OCI-LY3 (cell line): ENCODE measurements around the gene CHKA.

Source experiments
- CTCF ChIP-seq: fragments of 200-600, 300-600 bp; sonication (generic); IDR thresholded peaks from 2 replicates; pipeline ENCODE4 v1.5.1; 2014; ENCODE audit warnings: antibody characterized with exemption, low read length, low read depth
- EZH2phosphoT487 ChIP-seq: fragments of 200-600 bp; shearing (Covaris generic); IDR thresholded peaks from 2 replicates; pipeline ENCODE4 v1.6.1; 2018; ENCODE audit warnings: antibody characterized with exemption, mixed run types, low read depth

- TF ChIP-seq CTCF, result no peak
- no peak for TF ChIP-seq EZH2phosphoT487
These were observed 16.6 kb upstream of the CHKA start for GRCh38 chr11:68137833-68138232.
